ENCODE data around the gene CORO7.

CORO7 gene

GRCh38 chr16:4358831-4359561 is 57.4 kb downstream of the CORO7 start:
- Histone ChIP-seq H3K79me2 (ENCODE audit: control insufficient read depth, insufficient read depth, low read length, unreplicated experiment) (no peaks in the 10 kb centered on the region), H3K27me3 (ENCODE audit: insufficient read depth, low read length) (no peaks in the 10 kb centered on the region), H2AFZ (ENCODE audit: low read length, unreplicated experiment) (no peak overlapping the region), H3K36me3 (ENCODE audit: insufficient read depth, low read length) (no peaks in the 10 kb centered on the region), H3K27ac (ENCODE audit: low read depth, low read length) (no peak overlapping the region), H3K4me1 (ENCODE audit: control insufficient read depth, insufficient read depth, low read length, unreplicated experiment) (no peaks in the 10 kb centered on the region), H3K4me3 (ENCODE audit: low read depth, low read length) (no peak overlapping the region)

- H3K36me3 ChIP-seq (ENCODE audit: insufficient read depth, low read length) = no peaks in the 10 kb centered on the region
- no peaks in the 10 kb centered on the region for H3K27me3 ChIP-seq (ENCODE audit: insufficient read depth, low read length)
- no peaks in the 10 kb centered on the region for H3K4me1 ChIP-seq (ENCODE audit: control insufficient read depth, insufficient read depth, low read length, unreplicated experiment)
- H3K4me3 ChIP-seq (ENCODE audit: low read depth, low read length) = no peak overlapping the region
- no peak overlapping the region for H2AFZ ChIP-seq (ENCODE audit: low read length, unreplicated experiment)
- no peaks in the 10 kb centered on the region for H3K79me2 ChIP-seq (ENCODE audit: control insufficient read depth, insufficient read depth, low read length, unreplicated experiment)
- H3K27ac ChIP-seq (ENCODE audit: low read depth, low read length) = no peak overlapping the region
Measured at GRCh38 chr16:4358236-4358635, 58.2 kb downstream of the CORO7 start.

- Histone ChIP-seq H3K36me3 (ENCODE audit: insufficient read depth, low read length) (no peaks in the 10 kb centered on the region), H3K4me1 (ENCODE audit: control insufficient read depth, insufficient read depth, low read length, unreplicated experiment) (peaks cover 3% of the 10 kb centered on the region), H3K79me2 (ENCODE audit: control insufficient read depth, insufficient read depth, low read length, unreplicated experiment) (no peaks in the 10 kb centered on the region), H3K27ac (ENCODE audit: low read depth, low read length) (no peak overlapping the region), H3K4me3 (ENCODE audit: low read depth, low read length) (no peak overlapping the region), H2AFZ (ENCODE audit: low read length, unreplicated experiment) (no peak overlapping the region), H3K27me3 (ENCODE audit: insufficient read depth, low read length) (no peaks in the 10 kb centered on the region)
Measured at GRCh38 chr16:4356820-4357219, 59.6 kb downstream of the CORO7 start.

- no peaks in the 10 kb centered on the region for H3K27me3 ChIP-seq (ENCODE audit: insufficient read depth, low read length)
- peaks cover 7% of the 10 kb centered on the region for H3K4me1 ChIP-seq (ENCODE audit: control insufficient read depth, insufficient read depth, low read length, unreplicated experiment)
- no peak overlapping the region for H3K27ac ChIP-seq (ENCODE audit: low read depth, low read length)
- no peaks in the 10 kb centered on the region for H3K36me3 ChIP-seq (ENCODE audit: insufficient read depth, low read length)
- peaks cover 12% of the 10 kb centered on the region for H3K79me2 ChIP-seq (ENCODE audit: control insufficient read depth, insufficient read depth, low read length, unreplicated experiment)
- H2AFZ ChIP-seq (ENCODE audit: low read length, unreplicated experiment) = no peak overlapping the region
- no peak overlapping the region for H3K4me3 ChIP-seq (ENCODE audit: low read depth, low read length)
Measured at GRCh38 chr16:4354512-4355409, 61.6 kb downstream of the CORO7 start.

- H3K4me1 ChIP-seq (ENCODE audit: control insufficient read depth, insufficient read depth, low read length, unreplicated experiment) = peaks cover 7% of the 10 kb centered on the region
- H2AFZ ChIP-seq (ENCODE audit: low read length, unreplicated experiment) = no peak overlapping the region
- H3K79me2 ChIP-seq (ENCODE audit: control insufficient read depth, insufficient read depth, low read length, unreplicated experiment) = peaks cover 20% of the 10 kb centered on the region
- H3K27me3 ChIP-seq (ENCODE audit: insufficient read depth, low read length) = no peaks in the 10 kb centered on the region
- no peak overlapping the region for H3K4me3 ChIP-seq (ENCODE audit: low read depth, low read length)
- H3K27ac ChIP-seq (ENCODE audit: low read depth, low read length) = no peak overlapping the region
- H3K36me3 ChIP-seq (ENCODE audit: insufficient read depth, low read length) = no peaks in the 10 kb centered on the region
Measured at GRCh38 chr16:4353675-4354074, 62.7 kb downstream of the CORO7 start.

GRCh38 chr16:4352843-4353242 is 63.6 kb downstream of the CORO7 start:
- peaks cover 25% of the 10 kb centered on the region for H3K79me2 ChIP-seq (ENCODE audit: control insufficient read depth, insufficient read depth, low read length, unreplicated experiment)
- H2AFZ ChIP-seq (ENCODE audit: low read length, unreplicated experiment) = no peak overlapping the region
- H3K4me1 ChIP-seq (ENCODE audit: control insufficient read depth, insufficient read depth, low read length, unreplicated experiment) = peaks cover 7% of the 10 kb centered on the region
- no peaks in the 10 kb centered on the region for H3K36me3 ChIP-seq (ENCODE audit: insufficient read depth, low read length)
- no peak overlapping the region for H3K4me3 ChIP-seq (ENCODE audit: low read depth, low read length)
- H3K27me3 ChIP-seq (ENCODE audit: insufficient read depth, low read length) = no peaks in the 10 kb centered on the region
- no peak overlapping the region for H3K27ac ChIP-seq (ENCODE audit: low read depth, low read length)

- H3K36me3 ChIP-seq (ENCODE audit: insufficient read depth, low read length) = no peaks in the 10 kb centered on the region
- H3K4me3 ChIP-seq (ENCODE audit: low read depth, low read length) = peak overlapping the region; percentile 87
- peaks cover 7% of the 10 kb centered on the region for H3K4me1 ChIP-seq (ENCODE audit: control insufficient read depth, insufficient read depth, low read length, unreplicated experiment)
- H3K79me2 ChIP-seq (ENCODE audit: control insufficient read depth, insufficient read depth, low read length, unreplicated experiment) = peaks cover 31% of the 10 kb centered on the region
- H3K27me3 ChIP-seq (ENCODE audit: insufficient read depth, low read length) = no peaks in the 10 kb centered on the region
- peak overlapping the region; percentile 54 for H3K27ac ChIP-seq (ENCODE audit: low read depth, low read length)
- no peak overlapping the region for H2AFZ ChIP-seq (ENCODE audit: low read length, unreplicated experiment)
Measured at GRCh38 chr16:4351880-4352279, 64.5 kb downstream of the CORO7 start.

- Histone ChIP-seq H3K4me3 (ENCODE audit: low read depth, low read length) (peak within 1 kb of the TSS; percentile 87), H3K27me3 (ENCODE audit: insufficient read depth, low read length) (no peaks in the 10 kb centered on the region), H2AFZ (ENCODE audit: low read length, unreplicated experiment) (peak within 1 kb of the TSS; percentile 83), H3K36me3 (ENCODE audit: insufficient read depth, low read length) (no peaks in the 10 kb centered on the region), H3K4me1 (ENCODE audit: control insufficient read depth, insufficient read depth, low read length, unreplicated experiment) (peaks cover 9% of the 10 kb centered on the region), H3K79me2 (ENCODE audit: control insufficient read depth, insufficient read depth, low read length, unreplicated experiment) (peaks cover 35% of the 10 kb centered on the region), H3K27ac (ENCODE audit: low read depth, low read length) (peak within 1 kb of the TSS; percentile 58)
Measured at GRCh38 chr16:4350787-4351659, 65.4 kb downstream of the CORO7 start, which contains the start of gene PAM16. TSS of gene PAM16 (minus strand) at chr16:4351321. CDS start at chr16:4351234, 87 bp downstream.

GRCh38 chr16:4350365-4350786 is 66.0 kb downstream of the CORO7 start:
- Histone ChIP-seq H3K27me3 (ENCODE audit: insufficient read depth, low read length) (no peaks in the 10 kb centered on the region), H3K4me1 (ENCODE audit: control insufficient read depth, insufficient read depth, low read length, unreplicated experiment) (peaks cover 10% of the 10 kb centered on the region), H3K4me3 (ENCODE audit: low read depth, low read length) (peak overlapping the region; percentile 87), H3K27ac (ENCODE audit: low read depth, low read length) (peak overlapping the region; percentile 58; the same call in 1 of the 2 replicates), H3K36me3 (ENCODE audit: insufficient read depth, low read length) (no peaks in the 10 kb centered on the region), H3K79me2 (ENCODE audit: control insufficient read depth, insufficient read depth, low read length, unreplicated experiment) (peaks cover 42% of the 10 kb centered on the region), H2AFZ (ENCODE audit: low read length, unreplicated experiment) (peak overlapping the region; percentile 83)

GRCh38 chr16:4349332-4349731 is 67.1 kb downstream of the CORO7 start:
- peaks cover 46% of the 10 kb centered on the region for H3K79me2 ChIP-seq (ENCODE audit: control insufficient read depth, insufficient read depth, low read length, unreplicated experiment)
- H3K27ac ChIP-seq (ENCODE audit: low read depth, low read length) = no peak overlapping the region
- H3K36me3 ChIP-seq (ENCODE audit: insufficient read depth, low read length) = no peaks in the 10 kb centered on the region
- H3K4me1 ChIP-seq (ENCODE audit: control insufficient read depth, insufficient read depth, low read length, unreplicated experiment) = peaks cover 10% of the 10 kb centered on the region
- no peaks in the 10 kb centered on the region for H3K27me3 ChIP-seq (ENCODE audit: insufficient read depth, low read length)
- H2AFZ ChIP-seq (ENCODE audit: low read length, unreplicated experiment) = no peak overlapping the region
- H3K4me3 ChIP-seq (ENCODE audit: low read depth, low read length) = no peak overlapping the region; the same call in 1 of the 2 replicates

Data from ACC112 (cell line).